Raji (cell line): ENCODE measurements around the gene TRAP1.
A peak's percentile ranks its signal among the peaks of the same experiment; 100 is the strongest.

Experiments
- POLR2A ChIP-seq: IDR thresholded peaks from 2 replicates; pipeline ENCODE4 v1.6.1; 2011; ENCODE audit warnings: low read depth, low read length, control low read depth; ENCODE audit not compliant: insufficient read depth

TRAP1 gene

DNA sequence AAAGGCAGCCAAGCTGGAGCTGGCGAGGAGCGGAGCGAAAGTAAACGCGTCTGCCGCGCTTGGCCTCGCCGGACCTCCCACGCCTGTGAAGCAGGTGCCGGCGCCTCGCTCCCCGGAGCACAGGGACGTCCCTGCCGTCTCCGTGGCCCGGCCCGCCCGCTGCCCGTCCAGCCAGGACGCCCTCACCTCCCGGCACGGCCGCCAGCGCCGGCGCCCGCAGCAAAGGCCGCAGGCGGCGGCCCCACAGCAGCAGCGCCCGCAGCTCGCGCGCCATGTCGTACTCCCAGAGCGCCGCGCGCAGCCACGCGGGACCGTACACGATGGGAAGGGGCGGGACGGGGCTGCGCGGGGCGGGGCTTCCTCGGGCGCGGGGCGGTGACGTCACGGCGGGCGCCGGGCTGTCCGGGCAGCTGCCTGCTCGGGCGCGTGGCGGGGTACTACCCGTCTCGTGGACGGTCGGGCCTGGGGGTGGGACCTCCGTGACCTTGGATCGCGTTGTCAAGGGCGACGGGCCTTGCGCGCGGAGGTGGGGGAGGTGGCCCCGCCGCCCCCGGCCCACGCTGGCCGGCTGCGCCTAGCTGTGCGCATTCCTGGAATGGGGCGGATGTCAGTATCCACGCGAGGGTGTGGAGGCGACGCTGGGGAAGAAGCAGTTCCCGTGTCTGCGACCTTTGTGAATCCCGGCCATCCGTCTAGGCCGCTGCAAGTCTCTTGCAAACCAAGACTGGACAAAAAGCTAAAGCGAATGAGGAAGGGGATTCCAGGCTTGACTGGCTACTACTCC, at the start of gene TRAP1:
TSS of gene TRAP1 (minus strand) at position 290 of the 784 bp plus-strand sequence. CDS start at position 274, 16 bp downstream.
- TF ChIP-seq POLR2A = peak; percentile 89

DNA sequence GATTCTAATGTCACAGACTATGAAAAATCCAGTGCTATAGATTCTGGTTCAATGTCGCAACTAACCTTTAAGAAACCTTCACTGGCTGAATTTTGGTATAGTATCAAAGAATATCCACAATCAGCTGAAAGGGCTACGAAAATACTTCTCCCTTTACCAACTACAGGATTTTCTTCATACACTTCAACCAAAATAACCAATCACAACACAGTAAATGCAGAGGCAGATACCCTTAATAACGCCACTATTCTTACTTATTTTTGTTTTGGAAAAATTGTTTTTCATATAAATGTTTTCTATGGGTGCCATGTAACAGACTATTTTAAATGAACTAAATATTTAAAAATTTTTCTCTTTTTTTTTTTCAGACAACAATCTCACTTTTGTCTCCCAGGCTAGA, 48.9 kb upstream of the TRAP1 start:
- TF ChIP-seq POLR2A = no peak

DNA sequence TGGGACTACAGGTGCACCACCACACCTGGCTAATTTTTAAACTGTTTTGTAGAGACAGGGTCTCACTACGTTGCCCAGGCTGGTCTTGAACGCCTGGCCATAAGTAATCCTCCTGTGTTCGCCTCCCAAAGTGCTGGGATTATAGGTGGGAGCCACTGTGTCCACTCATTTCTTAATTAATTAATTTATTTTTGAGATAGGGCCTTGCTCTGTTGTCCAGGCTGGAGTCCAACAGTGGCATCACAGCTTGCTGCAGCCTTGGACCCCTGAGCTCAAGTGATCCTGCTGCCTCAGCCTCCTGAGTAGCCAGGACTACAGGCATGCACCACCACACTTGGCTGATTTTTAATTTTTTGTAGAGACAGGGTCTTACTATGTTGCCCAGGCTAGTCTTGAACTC, 47.1 kb upstream of the TRAP1 start:
- TF ChIP-seq POLR2A = no peak

DNA sequence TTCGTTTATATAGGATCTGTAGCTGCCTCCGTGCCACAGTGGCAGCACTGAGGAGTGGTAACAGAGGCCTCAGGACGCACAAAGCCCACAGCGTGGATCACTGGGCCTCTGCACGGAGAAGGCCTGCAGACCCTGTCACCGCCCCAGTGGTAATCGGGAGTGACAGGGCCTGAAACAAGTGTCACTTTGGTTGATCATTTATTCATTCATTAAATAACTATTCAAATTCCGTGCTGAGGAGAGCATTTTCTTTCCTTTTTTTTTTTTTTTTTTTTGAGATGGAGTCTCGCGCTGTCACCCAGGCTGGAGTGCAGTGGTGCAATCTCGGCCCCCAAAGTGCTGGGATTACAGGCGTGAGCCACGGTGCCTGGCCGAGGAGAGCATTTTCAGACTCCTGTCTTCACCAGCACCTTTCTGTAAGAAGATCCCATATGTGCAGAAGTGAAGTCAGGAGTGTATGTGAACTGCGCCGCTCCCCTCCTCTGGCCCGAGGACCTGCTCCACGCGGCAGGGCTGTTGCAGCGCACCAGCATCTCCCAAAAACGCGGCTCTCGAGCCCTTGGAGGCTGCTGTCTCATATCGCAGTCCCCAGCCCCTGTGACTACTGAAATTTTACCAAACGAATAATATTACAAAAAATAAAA, 44.9 kb upstream of the TRAP1 start:
- no peak for TF ChIP-seq POLR2A

DNA sequence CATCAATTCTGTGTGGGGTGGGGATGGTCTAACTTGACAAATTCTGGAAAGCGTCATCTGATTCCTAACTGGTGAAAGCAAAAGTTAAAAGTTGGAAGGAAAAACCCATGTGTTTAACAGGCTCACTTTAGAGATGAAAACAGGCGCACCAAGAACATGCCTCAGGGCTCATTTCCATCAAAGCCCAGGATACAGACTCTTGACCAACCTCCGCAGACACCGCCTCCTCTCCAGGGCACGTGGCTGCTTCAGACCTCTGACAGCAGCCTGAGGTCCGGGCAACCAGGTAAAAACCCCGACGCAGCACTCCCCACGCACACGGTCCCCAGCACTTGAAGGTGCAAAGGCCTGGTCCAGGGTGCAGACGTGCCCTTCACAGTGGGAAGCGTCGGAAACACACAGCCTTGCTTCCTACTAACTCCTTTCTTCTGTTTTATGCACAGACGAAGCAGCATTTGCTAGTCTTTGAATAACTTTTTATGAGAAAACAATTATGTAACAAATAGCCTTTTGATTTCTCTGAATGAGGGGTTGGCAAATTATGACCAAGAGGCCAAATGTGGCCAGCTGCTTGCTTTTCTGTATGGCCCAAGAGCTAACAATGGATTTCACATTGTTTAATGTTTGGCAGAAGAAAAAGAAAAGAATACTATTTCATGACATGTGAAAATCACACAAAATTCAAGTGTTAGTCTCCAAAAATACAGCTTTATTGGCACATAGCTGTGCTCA, 44.2 kb upstream of the TRAP1 start:
- no peak for TF ChIP-seq POLR2A

DNA sequence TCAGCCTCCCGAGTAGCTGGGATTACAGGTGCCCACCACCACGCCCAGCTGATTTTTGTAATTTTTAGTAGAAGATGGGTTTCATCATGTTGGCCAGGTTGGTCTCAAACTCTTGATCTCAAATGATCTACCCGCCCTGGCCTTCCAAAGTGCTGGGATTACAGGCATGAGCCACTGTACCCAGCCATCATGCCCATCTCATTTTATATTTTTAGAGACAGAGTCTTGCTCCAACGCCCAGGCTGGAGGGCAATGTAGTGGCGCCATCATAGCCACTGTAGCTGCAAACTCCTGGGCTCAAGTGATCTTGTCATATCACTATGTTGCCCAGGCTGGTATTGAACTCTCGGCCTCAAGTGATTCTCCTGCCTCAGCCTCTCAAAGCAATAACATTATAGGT, 43.2 kb upstream of the TRAP1 start:
- no peak for TF ChIP-seq POLR2A

DNA sequence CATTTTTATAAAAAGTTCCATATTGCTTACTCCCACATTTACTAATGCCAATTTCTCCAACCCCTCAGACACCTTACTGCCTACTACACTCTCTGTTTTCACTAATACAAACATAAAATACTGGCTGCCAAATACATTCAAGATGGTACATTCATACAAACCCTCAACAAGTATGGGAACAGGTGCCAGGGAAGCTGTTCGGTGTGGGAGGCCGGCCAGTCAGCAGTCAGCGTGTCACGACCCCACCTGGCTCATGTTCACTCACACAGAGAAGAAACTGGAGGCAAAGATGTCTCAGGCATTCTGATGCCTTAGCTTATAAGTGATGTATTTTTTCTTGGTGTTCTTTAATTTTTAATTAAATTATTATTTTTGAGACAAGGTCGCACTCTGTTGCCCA, 42.4 kb upstream of the TRAP1 start:
- no peak for TF ChIP-seq POLR2A

DNA sequence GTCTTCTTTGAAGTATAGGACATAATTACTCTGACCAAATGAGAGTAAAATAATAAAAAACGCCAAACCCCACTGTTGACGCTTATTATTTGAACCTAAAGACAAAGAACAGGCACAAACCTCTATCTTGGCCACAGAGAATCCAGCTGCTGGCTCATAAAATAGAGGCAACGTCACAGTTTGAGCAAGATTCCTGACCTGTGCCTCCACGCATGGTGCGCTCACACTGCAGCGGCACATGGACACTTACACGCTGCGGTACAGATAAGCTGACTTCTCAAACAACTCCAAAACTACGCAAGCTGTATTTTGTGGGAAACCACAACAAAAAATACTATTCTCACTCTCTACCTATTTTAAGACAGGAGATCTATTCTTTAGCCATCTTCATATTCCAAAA, 38.8 kb upstream of the TRAP1 start:
- no peak for TF ChIP-seq POLR2A

DNA sequence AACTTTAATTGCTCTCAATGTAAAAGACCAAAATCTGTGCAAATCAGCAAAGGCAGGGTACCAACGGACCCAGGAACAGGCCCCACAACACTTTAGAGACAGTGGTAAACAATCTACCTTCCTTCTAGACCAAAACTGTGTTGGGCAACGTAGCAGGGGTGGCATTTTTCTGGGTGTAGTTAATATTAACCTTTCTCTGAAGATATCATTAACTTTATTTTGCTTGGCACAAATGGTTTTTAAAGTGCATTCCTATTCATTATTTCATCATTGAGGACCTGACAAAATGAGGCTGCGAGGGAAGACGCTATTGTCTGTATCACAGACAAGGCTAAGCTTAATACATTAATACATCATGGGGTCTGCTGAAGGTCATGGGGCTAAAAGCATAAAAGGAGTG, 37.9 kb upstream of the TRAP1 start:
- no peak for TF ChIP-seq POLR2A

DNA sequence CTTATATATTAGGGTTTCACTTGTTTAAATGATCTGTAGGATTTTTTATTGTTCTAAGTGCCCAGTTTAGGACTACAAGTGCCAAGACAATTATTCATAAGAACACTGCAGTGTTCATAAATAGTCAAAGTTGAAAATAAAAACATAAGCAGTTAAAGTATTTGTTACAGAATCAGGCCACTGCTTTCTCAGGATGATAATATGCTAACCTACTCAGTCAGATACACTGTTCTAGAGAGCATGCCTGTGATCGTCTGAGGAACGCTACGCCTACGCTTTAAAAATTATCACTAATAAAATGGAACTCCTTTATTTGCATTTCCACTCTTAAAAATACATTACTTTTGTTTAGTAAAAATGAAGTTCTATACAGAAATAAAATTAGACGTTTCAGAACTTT, 37.4 kb upstream of the TRAP1 start:
- TF ChIP-seq POLR2A = no peak

DNA sequence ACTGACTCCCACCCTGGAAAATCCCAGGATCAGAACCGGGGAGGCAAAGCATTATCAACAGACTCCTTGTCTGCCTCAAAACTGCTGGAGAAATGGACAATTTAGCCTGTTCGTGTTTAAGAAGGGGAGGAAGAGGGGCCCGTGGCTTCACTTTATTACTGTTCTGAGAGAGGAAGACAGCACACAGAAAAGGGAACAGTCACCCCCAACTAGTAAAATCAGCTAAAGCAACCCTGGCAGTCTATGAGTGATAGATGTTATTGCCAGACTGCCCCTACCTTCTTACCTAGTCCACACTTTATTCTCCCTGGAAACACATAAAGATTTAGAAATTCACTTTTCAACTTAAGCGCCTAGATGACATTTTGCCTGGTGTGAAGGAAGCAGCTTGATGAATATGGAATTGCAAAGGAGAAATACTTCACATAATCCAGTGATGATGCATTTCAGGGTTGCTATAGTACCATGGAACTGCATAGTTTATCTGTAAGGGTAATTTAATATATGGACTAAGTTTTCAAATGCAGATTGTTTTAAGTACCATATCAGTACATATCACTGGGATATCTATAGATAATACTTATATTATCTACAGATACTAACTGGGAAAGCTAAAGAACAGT, 36.9 kb upstream of the TRAP1 start:
- no peak for TF ChIP-seq POLR2A

DNA sequence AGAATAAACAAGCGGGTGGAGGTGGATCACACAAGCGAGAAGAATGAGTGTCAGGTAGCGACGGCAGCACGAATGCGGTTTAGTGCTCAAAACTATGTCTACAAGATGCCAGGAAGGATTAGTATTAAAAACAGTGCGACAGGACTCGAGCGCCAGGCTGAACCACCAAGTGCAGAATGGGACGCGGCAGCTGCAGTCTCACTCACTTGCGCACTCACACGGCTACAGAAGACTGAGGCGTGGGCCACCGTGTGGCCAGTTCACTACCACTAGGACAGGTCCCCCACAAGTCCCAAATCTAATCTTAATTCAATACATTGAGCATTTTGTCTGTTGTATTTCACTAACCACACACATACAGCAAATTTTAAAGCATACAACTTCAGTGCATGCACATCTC, 35.7 kb upstream of the TRAP1 start:
- no peak for TF ChIP-seq POLR2A

DNA sequence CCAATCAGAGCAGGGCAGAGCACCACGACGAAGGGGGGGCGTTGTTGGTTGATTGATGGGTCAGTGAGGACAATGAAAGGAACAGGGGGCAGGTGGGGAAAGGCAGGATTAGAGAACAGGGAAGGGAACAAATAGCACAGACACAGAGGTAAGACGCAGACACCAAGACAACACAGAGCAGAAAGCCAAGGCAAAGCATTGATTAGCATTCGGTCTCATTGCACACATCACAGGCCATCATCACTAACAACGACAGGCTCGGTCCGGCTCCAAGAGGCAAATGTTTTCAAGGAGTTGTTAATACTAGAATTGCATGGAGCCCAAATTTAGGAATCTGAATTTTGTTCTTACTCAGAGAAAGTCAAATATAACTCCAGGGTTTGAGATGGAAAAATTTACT, 34.6 kb upstream of the TRAP1 start:
- no peak for TF ChIP-seq POLR2A

DNA sequence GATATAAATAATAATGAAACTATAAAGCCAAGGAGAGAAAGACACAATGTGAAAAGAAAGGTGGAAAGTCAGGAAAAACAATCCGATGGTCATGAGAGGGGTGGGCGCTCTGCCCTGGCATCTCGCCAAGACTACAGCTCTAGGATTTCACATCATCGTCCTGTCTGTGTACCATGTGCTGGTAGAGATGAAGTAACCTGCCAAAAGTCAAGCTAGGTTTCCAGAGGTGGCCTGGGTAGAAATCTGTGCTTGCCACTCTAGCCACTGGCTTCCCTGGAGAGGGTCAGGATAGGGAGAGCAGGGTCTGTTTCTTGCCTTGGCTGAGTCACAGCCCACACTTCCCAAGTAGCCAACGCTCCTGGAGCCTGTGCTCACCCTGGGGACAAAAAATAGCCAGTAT, 31.0 kb upstream of the TRAP1 start:
- no peak for TF ChIP-seq POLR2A

DNA sequence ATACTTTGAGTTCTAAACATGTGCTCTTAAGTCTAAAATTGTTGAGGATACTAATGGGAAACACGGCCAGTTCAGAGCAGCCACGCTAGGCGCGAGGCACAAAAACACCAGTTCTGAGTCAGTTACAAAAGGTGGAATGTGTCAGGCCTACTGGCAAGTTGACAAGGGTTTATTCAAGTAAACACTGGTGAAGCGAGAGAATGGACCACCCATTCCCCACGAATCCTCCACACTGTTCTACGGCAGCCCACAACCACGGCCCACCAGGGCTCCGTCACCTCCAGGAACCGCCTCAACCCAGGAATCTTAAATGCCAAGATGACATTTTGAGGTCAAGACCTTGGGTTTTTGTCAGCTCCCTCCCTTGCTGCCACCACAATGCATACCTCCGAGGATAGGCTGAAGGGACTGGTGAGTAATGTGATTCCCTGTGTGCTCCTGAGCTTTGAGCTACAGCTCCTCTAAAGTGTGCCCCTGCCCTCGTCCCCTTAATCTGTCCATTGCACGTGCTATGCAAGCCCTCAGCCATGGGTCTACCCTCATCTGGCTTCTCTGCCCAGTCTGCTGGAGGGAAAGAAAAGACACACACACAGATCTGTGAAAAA, 28.5 kb upstream of the TRAP1 start:
- no peak for TF ChIP-seq POLR2A
